ENCODE measurements around the gene GRIA1. TPM values are rescaled to one million over a fixed set of nuclear protein-coding genes. Genes with fewer than 3 reads are reported as not detected.

The GRIA1 gene
- total RNA-seq, 2 donors from 2014 or later: 0.24 to 0.41 TPM

DNA sequence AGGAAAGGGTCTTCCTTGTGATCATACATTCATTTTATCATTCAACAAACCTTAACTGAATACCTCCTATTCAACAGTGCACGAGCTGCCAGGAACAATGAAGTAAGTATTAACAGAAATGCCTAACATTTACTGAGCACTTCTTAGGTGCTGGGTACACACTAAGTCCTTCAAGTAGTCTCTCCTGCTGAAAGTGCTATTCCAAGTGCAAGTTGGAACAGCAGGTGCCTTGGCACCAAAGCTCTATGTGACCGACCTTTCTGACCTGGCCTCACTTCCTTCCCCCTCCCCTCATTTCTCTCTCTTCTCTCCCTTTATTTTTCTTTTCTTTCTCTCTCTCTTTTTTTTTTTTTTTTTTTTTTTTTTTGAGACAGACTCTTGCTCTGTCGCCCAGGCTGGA lies 94.5 kb downstream of the GRIA1 start:
- intact Hi-C loops (cut with DNase I): no loop called here
- DNase-seq: no peak
- no peak for ATAC-seq

DNA sequence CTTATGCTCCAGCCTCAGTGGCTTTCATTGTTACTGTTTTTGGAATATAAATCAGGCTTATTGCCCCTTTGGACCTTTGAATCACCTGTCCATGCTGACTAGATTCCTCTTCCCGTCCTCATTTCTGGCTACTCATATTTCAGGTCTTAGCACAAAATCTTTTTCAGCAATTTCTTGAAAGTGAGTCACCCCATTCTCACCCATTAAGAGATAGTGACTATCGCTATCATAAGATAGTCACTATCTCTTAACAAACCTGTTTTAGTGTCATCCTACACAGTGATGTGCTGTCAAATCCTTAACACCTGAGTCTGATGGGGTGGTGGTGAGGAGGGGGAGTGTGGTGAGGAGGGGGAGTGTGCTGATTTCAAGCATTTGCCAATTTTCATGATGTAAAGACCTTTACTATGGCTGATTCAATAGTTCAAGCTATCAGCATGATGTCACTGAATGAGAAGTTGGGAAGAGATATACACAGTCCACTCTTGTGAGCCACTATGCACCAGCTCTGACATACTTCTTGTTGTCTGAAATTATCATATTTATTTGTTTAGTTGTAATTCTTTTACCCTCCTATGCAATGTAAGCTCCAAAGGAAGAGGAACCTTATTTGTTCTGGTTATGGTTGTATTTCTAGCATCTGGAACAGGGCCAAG lies 95.3 kb downstream of the GRIA1 start:
- peak in 1 of 2 donors; percentile 33 for ATAC-seq
- intact Hi-C loops (cut with DNase I): no loop called here
- DNase-seq: no peak

DNA sequence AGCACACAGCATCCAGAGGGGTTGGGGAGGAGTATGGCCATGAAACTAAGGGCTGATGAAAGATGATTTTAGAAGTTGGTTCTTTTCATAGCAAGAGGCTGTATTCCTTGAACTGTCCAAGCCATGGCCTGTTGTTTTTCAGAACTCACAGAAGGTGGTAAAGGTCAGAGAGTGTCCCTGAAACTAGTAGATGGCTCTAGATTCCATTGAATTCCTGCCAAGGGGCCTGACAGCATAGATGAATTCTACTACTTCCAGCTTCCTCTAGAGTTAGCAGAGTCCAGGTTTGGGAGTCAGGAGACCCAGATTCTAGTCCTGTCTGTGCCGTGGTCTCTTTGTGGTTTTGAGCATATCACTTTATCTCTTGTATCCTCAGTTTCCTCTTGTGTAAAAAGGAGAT lies 101.6 kb downstream of the GRIA1 start:
- intact Hi-C loops (cut with DNase I): no loop called here
- ATAC-seq: no peak
- no peak for DNase-seq

DNA sequence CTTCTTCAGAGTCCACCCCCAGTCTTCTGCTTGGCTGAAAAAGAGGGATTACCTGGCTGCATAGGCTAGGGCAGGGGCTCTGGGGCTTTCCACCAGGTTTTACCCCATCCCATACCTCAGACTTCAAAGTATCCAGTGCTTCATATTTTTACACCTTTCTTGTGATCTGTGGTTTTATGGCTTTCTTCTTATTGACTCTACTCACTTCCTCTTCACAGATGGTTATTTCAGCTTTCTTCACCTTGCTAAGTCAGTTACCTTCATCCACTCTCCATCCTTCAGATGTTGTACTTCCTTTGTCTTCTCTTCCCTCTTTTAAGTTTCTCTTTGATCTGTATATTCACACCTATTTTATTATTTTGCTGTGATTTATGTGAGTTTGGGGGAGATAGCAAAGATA lies 104.3 kb downstream of the GRIA1 start:
- ATAC-seq (no peak), DNase-seq (no peak)

DNA sequence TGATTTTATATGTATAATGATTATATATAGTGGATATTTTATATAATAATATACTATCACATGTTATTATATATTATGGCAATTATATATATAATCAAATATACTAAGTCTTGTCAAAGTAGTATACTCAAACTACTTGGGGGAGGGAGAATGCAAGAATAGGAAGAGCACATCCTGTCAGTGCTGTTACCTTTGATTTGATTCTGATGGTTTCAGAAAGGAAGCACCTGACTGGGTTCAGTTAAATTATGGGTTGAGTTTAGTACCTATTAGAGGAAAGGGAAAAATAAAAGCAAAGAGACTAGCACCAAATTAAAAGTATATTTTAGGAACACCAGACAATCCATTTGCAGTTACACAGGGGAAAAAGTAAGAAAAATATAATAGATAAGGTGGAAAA lies 107.6 kb downstream of the GRIA1 start:
- DNase-seq: no peak
- no peak for ATAC-seq
- intact Hi-C loops (cut with DNase I): no loop called here

More for the DNA sequence above, 104.3 kb downstream of the GRIA1 start:
- intact Hi-C loops (cut with DNase I): no loop called here

DNA sequence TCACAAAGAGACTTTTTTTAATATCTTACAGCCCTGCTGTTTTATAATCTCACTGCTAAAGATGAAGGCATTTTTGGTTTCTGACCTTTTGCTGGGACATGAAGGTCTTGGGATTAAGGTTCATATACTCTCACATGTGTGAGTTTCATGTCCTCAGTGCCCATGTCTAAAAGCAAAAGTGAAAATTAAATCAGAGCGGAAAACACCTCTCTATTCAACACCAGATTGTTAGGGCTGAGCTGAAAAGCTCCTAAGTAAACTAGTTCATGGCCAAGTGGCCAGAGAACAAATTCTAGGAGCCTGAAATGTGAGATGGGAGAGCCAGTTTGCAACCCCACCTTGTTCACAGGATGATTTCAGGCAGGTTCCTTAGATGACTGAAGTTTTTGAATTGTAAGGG lies 110.9 kb downstream of the GRIA1 start:
- DNase-seq (no peak), ATAC-seq (no peak)
- intact Hi-C loops (cut with DNase I): no loop called here

DNA sequence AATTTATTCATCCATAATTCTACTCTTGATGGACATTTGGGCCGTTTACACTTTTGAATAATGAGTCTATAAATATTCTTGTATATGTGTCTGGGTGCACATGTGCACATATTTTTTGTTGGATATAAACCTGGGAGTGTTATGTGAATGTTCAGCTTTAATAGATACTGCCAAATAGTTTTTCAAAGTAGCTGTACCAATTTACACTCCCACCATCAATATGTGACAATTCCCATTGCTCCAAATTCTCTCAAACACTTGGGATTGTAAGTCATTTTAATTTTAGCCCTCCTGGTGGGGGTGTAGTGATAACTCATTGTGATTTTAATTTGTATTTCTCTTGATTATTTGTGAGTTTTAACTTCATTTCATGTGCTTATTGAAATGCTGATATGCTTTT lies 114.9 kb downstream of the GRIA1 start:
- ATAC-seq: no peak
- no peak for DNase-seq
- intact Hi-C loops (cut with DNase I): no loop called here

DNA sequence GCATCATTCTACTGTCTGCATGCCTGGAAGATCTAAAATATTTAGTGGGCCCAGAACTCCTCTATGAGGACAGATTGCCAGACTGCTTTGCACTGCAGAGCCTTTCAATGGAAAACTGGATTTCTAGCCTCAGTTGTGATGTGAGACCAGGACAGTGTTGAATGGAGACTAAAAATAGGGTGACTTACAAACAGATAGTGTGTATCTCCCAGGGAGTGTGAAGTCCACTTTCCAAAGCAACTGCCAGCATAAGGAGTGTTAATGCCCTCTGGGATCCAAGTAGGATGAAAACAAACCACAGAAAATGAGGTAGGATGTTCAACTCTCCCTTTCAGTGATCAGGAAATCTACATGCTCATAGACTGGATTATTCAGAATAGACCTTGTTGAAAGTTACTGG lies 119.5 kb downstream of the GRIA1 start:
- DNase-seq (no peak), ATAC-seq (peak in 1 of 2 donors; percentile 61)
- intact Hi-C loops (cut with DNase I): no loop called here

DNA sequence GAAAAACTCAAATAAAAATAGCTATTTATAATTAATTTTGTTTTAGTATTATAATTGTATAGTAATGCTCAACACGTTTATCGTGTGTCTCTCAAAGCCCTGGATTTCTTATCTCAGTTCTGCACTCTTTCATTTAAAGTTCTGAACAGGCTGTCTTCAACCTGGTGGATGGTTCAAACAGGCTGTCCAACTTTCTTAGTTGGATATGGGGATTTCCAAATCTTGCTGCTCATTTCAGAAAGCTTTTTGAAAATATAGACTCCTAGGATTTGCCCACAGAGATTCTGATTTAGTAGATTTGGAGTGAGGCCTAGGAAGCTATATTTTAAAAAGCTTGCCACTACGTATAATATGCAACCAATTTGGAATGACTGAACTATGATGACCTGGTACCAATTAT lies 120.3 kb downstream of the GRIA1 start:
- intact Hi-C loops (cut with DNase I): no loop called here
- DNase-seq (no peak), ATAC-seq (no peak)

DNA sequence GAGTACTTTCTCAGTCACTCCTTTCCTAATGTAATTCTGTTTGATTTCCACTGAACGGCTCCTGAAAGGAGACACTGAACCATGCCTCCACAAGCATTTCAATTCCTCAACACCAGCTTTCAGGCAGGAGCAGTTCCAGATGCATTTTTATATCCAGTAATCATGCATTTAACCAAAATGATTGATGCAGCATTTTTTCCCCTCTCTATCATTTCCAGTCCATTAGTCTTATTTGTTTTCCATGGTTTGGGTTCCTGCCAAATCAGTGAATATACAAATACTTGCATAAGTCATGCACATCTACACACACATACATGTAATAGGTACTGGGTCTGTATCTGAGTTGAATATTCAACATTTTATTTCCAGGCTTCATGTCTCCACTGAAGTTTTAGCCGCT lies 122.7 kb downstream of the GRIA1 start:
- no peak for ATAC-seq
- intact Hi-C loops (cut with DNase I): no loop called here

DNA sequence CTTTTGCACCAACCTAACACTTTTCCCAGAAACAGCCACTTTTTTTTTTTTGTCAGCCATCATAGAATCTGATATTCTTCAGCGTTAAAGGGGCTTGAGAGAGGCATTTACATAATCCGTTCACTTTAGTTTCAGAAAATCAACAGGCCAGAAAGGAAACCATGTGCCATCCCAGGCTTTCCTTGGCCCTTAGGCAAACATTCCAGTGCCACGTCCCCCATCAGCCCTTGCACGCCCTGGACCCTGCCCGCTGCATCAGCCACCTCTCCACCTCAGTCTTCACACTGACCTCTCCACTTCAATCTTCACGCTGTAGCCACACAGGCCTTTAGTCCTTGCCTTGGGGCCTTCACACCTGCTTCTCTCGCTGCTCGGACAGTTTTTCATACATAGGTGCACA lies 123.2 kb downstream of the GRIA1 start:
- no peak for ATAC-seq
- intact Hi-C loops (cut with DNase I): no loop called here
- no peak for DNase-seq

More for the DNA sequence above, 122.7 kb downstream of the GRIA1 start:
- no peak for DNase-seq

DNA sequence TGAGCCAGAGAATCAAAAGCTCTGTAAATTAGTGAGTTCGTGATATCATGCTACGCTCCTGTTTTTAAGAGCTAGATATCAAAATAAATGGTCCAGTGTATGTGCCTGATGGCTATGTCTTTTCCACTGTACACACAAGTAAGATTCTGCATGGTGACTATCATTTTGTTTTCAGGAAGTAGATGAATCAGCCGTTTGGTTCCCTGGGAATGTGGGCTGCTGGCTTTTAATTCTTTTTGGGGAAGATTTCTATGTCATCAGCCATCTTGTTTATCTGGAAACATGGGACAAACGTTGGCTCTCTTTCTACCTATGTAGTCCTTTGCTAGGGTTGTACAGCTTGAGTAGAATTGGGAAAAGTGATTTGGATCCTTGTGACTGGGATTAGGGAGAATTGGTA lies 126.7 kb downstream of the GRIA1 start:
- no peak for ATAC-seq
- intact Hi-C loops (cut with DNase I): no loop called here

DNA sequence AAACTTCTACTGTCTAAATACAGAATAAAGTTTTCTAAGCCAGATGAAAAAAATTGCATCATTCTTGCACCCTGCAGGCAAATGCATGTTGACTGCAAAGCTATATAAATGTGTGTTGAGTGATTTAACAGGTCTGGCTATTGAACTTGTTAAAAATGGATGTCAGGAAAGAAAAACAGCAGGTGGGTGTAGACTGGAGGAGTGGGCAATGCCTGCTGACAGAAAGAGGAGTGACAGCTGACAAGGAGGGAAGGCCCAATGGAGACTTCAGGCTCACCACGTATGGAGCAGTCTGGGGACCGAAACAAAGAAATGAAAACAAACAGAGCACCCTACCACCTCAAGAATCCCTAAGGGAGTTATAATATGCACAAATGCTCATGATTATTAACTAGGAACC lies 127.8 kb downstream of the GRIA1 start:
- DNase-seq (no peak), ATAC-seq (no peak)
- intact Hi-C loops (cut with DNase I): no loop called here

More for the DNA sequence above, 126.7 kb downstream of the GRIA1 start:
- no peak for DNase-seq

DNA sequence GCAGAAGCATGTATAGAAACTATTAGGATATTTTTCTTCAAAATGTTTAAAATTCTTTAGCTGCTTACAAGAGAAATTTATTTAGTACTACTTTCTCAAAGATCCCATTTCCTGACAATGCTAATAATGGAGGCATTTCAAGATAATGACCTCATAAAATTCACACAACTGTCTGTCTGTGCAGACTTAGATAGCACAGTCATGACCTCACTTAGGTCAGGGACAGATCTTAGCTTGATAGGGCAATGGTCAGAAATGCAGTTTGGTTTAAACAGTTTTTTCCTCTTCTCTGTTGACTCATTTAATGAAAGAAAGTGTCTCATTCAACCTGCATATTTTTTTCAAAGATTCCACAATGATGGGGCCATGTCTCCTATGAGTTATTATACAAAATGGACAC lies 128.4 kb downstream of the GRIA1 start:
- ATAC-seq: no peak
- intact Hi-C loops (cut with DNase I): no loop called here
- no peak for DNase-seq

DNA sequence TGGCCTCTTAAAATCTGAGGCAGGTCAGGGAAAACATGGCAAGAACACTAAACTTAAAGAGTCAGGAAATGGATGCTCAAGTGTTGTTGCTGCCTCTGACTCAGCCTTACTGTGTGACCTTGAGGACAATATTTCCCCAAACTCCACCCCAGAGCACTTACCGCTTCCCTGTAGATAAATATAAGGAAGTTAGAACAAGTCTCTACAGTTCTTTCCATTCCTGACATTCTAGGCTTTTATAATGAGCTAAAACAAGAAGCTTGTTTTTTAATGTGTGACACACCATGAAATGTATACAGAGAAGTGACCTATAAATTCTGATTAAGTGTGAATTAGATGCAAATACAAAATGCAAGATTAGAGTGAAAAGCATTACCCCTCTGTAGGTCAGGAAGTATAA lies 129.3 kb downstream of the GRIA1 start:
- intact Hi-C loops (cut with DNase I): no loop called here
- DNase-seq (no peak), ATAC-seq (no peak)

DNA sequence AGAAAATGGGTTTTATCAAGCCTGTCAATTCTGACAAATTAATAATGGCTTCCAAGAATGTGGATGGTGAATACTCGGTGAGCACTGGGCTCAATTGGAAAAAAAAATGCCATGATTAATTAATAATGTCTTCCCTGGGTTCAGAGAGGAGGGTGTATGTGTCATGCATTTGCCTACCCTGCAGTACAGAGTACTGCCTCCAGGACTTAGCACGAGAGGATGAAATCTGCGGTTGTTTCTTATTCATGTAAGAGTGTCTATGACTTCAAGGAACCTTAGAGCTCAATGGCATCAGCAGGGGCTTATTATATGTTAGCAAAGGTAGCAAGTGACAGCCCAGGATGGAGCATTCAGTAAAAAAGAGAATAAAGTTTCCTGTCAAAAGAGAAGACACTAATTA lies 132.7 kb downstream of the GRIA1 start:
- ATAC-seq: no peak
- DNase-seq: no peak
- intact Hi-C loops (cut with DNase I): no loop called here

DNA sequence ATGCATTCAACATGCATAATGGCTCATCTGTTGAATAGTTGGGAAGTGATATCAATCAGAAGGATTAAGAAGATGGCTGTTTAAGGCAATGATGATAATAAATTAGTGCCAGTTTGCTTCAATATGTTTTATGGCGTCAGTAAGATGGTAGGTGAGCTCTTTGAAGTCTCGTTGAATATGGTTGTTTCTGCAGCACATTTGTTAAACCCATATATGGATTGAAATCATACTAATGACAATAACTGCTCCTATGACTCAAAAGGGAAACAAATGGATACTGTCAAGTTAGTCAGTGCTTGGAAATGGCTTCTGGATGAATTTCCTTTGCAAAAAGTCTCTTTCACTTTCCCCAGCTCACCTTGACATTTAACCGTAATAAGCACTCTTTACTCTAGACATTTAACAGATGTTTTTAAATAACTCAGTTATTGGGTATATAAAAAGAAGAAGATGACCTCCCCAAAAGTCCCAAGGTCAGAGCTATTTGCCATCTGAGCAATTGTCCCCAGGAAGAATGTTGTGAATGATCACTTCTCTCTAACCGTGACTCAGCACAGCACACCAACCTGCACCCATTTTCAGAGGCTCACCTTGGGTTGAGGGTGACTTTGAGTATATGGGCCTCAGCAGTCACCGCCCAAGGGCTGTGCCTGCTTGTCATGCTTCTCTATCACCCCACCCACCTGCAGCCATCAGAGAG lies 133.4 kb downstream of the GRIA1 start:
- no peak for ATAC-seq
- intact Hi-C loops (cut with DNase I): no loop called here

DNA sequence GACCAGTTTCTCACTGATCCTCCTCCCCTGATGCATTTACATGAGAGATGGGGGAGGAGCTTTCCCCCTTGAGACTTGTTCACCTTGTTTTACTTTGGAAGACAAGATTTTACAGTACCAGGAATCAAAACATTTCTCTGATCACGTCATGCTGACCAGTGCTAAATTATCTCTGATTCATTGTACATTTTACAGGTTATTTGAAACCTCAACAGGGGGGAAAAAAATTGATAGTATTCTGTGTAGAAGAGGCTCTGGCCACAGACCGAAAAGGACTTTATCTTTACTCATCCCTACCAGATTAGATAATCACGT lies 133.9 kb downstream of the GRIA1 start:
- ATAC-seq: no peak
- no peak for DNase-seq
- intact Hi-C loops (cut with DNase I): no loop called here

More for the DNA sequence above, 133.4 kb downstream of the GRIA1 start:
- DNase-seq: no peak

DNA sequence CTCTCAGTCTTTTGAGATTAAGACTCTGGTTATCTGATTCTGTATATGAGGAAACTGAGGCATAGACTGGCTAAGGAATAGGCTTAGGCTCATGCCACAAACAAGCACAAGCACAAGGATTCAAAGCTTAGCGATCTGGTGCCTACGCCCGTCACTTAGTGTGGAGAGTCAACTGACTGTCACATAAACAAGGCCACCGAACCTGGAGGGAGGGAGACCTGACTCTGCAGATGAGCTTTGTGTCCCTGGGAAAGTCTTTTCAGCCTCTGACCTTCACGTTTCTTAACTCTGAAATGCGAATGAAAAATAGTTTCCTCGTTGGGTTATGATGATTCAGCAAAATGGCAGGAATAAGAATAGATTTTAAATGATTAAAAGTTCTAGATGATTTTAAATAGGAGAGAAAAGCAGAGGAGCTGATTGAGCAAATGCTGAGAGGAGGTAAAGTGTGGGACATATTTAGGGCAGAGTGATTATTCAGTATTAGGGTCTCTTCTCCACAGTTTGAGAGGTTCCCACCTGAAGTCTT lies 135.4 kb downstream of the GRIA1 start:
- intact Hi-C loops (cut with DNase I): no loop called here
- ATAC-seq: no peak
- no peak for DNase-seq

DNA sequence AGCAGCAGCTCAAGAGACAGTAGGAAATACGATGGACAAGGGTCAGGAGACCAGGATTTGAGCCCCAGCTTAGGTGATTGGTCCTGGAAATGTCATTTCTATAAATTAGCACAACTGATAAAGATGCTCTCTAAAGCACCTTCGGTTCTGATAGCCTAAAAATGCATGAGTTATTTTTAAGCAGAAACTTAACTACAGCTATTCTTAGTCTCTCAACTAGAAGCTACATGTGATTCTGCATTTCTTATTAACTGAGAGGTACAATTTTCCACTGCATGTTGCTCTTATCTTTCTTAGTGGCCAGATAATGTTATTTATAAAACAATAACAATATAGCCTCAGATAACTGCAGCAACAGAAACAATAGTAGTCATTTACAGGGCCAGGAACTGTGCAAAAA lies 136.4 kb downstream of the GRIA1 start:
- ATAC-seq: no peak
- intact Hi-C loops (cut with DNase I): no loop called here
- no peak for DNase-seq
